OCI-LY3 (cell line): ENCODE data around the gene TWIST2.

Source experiments
- H2AFZ ChIP-seq: fragments of 200-600, 300-600 bp; shearing (Covaris generic); 2 replicates; pipeline ENCODE4 v1.6.0; 2014; ENCODE audit warnings: antibody characterized with exemption, low read depth, low read length
- H3K27ac ChIP-seq: fragments of 200-600, 300-600 bp; sonication (generic); 2 replicates; pipeline ENCODE4 v1.5.1; 2014; ENCODE audit warnings: mild to moderate bottlenecking, low read length, moderate library complexity, mixed read lengths
- H3K27me3 ChIP-seq: fragments of 200-600, 300-600 bp; sonication (generic); 2 replicates; pipeline ENCODE4 v1.6.1; 2014; ENCODE audit warnings: low read depth, low read length, mixed read lengths
- H3K36me3 ChIP-seq: fragments of 200-600, 300-600 bp; sonication (generic); replicated peaks from 2 replicates; pipeline ENCODE3; 2014; ENCODE audit warnings: low read depth, low read length, mixed read lengths
- H3K4me1 ChIP-seq: fragments of 300-600, 200-600 bp; sonication (generic); 2 replicates; pipeline ENCODE4 v1.6.1; 2014; ENCODE audit warnings: low read length, mixed read lengths
- H3K4me2 ChIP-seq: fragments of 200-600, 300-600 bp; sonication (generic); 2 replicates; pipeline ENCODE4 v1.6.1; 2014; ENCODE audit warnings: low read length, mixed read lengths
- H3K4me3 ChIP-seq: fragments of 300-600, 200-600 bp; sonication (generic); 2 replicates; pipeline ENCODE4 v1.5.1; 2014; ENCODE audit warnings: antibody characterized with exemption, mild to moderate bottlenecking, low read length, moderate library complexity
- H3K79me2 ChIP-seq: fragments of 300-600, 200-600 bp; shearing (Covaris generic); 2 replicates; pipeline ENCODE4 v1.6.1; 2014; ENCODE audit warnings: mild to moderate bottlenecking, low read length, mixed read lengths
- H3K9ac ChIP-seq: fragments of 300-600, 200-600 bp; shearing (Covaris generic); 2 replicates; pipeline ENCODE4 v1.6.0; 2014; ENCODE audit warnings: mild to moderate bottlenecking, low read length, moderate library complexity
- H3K9me3 ChIP-seq: fragments of 200-600, 300-600 bp; shearing (Covaris generic); 2 replicates; pipeline ENCODE4 v1.6.1; 2014; ENCODE audit warnings: low read length, mixed read lengths; ENCODE audit not compliant: insufficient read depth
- H4K20me1 ChIP-seq: fragments of 200-600, 300-600 bp; sonication (generic); 2 replicates; pipeline ENCODE4 v1.6.1; 2016; ENCODE audit warnings: low read length, mixed read lengths; ENCODE audit not compliant: insufficient read depth
- CTCF ChIP-seq: fragments of 200-600, 300-600 bp; sonication (generic); IDR thresholded peaks from 2 replicates; pipeline ENCODE4 v1.5.1; 2014; ENCODE audit warnings: antibody characterized with exemption, low read length, low read depth
- EZH2phosphoT487 ChIP-seq: fragments of 200-600 bp; shearing (Covaris generic); IDR thresholded peaks from 2 replicates; pipeline ENCODE4 v1.6.1; 2018; ENCODE audit warnings: antibody characterized with exemption, mixed run types, low read depth

The TWIST2 gene

DNA sequence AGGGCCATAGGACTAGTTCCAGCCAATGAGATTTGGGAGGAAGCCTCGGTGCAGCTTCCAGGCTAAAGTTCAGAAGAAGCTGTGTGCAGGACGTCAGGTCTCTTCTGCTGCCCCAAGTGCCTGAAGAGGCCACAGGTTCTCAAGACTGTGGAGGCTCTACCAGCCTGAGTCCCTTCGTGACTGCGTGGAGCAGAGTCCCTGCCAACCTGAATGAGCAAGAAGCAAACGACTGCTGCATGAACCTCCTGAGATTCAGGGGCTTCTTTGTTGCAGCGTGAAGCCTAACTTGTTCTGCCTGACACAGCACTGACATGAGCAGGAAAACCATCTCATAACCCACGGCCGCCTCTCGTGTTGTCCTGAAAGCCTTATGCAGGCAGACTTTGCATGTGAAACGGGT lies 39.7 kb downstream of the TWIST2 start:
- H2AFZ ChIP-seq, result no peak overlapping the region
- H3K4me1 ChIP-seq, result no peaks in the 10 kb centered on the region
- no peak overlapping the region for H3K9ac ChIP-seq
- 0 out of 2 replicates have a peak, but pooled peaks cover 4% of the 10 kb centered on the region for H3K27me3 ChIP-seq
- no peak overlapping the region for H3K4me2 ChIP-seq
- no peak overlapping the region for H3K4me3 ChIP-seq
- no peak for TF ChIP-seq CTCF
- TF ChIP-seq EZH2phosphoT487, result no peak
- H3K27ac ChIP-seq, result no peak overlapping the region
- no peaks in the 10 kb centered on the region for H3K9me3 ChIP-seq
- H3K79me2 ChIP-seq, result no peaks in the 10 kb centered on the region
- H4K20me1 ChIP-seq, result no peaks in the 10 kb centered on the region
- H3K36me3 ChIP-seq, result no peaks in the 10 kb centered on the region

GRCh38 chr2:238888781-238889180 lies 40.9 kb downstream of the TWIST2 start:
- no peaks in the 10 kb centered on the region for H3K9me3 ChIP-seq
- H3K4me3 ChIP-seq, result no peak overlapping the region
- TF ChIP-seq EZH2phosphoT487 (no peak), CTCF (no peak)
- H3K4me1 ChIP-seq, result no peaks in the 10 kb centered on the region
- H3K9ac ChIP-seq, result no peak overlapping the region
- H4K20me1 ChIP-seq, result no peaks in the 10 kb centered on the region
- H2AFZ ChIP-seq, result no peak overlapping the region
- H3K79me2 ChIP-seq, result no peaks in the 10 kb centered on the region
- H3K27ac ChIP-seq, result no peak overlapping the region
- 0 out of 2 replicates have a peak, but pooled peaks cover 4% of the 10 kb centered on the region for H3K27me3 ChIP-seq
- no peaks in the 10 kb centered on the region for H3K36me3 ChIP-seq
- no peak overlapping the region for H3K4me2 ChIP-seq

GRCh38 chr2:238890131-238890530 lies 42.2 kb downstream of the TWIST2 start:
- no peak overlapping the region for H3K4me2 ChIP-seq
- TF ChIP-seq EZH2phosphoT487, result no peak
- no peak for TF ChIP-seq CTCF
- H3K4me3 ChIP-seq, result no peak overlapping the region
- H3K4me1 ChIP-seq, result no peaks in the 10 kb centered on the region
- 0 out of 2 replicates have a peak, but pooled peaks cover 4% of the 10 kb centered on the region for H3K27me3 ChIP-seq
- H3K79me2 ChIP-seq, result no peaks in the 10 kb centered on the region
- H3K9me3 ChIP-seq, result no peaks in the 10 kb centered on the region
- H3K36me3 ChIP-seq, result no peaks in the 10 kb centered on the region
- no peak overlapping the region for H3K27ac ChIP-seq
- no peaks in the 10 kb centered on the region for H4K20me1 ChIP-seq
- H3K9ac ChIP-seq, result no peak overlapping the region
- H2AFZ ChIP-seq, result no peak overlapping the region

GRCh38 chr2:238890618-238891456 lies 43.0 kb downstream of the TWIST2 start:
- H2AFZ ChIP-seq, result no peak overlapping the region
- 0 out of 2 replicates have a peak, but pooled peaks cover 4% of the 10 kb centered on the region for H3K27me3 ChIP-seq
- no peak overlapping the region for H3K9ac ChIP-seq
- no peaks in the 10 kb centered on the region for H3K36me3 ChIP-seq
- H3K79me2 ChIP-seq, result no peaks in the 10 kb centered on the region
- no peaks in the 10 kb centered on the region for H3K9me3 ChIP-seq
- no peaks in the 10 kb centered on the region for H3K4me1 ChIP-seq
- H3K27ac ChIP-seq, result no peak overlapping the region
- H4K20me1 ChIP-seq, result no peaks in the 10 kb centered on the region
- no peak overlapping the region for H3K4me2 ChIP-seq
- TF ChIP-seq CTCF (no peak), EZH2phosphoT487 (no peak)
- no peak overlapping the region for H3K4me3 ChIP-seq
